ENCODE measurements around the gene MIEN1. TPM values are rescaled to one million over a fixed set of nuclear protein-coding genes. Genes with fewer than 3 reads are reported as not detected.

The MIEN1 gene
- total and polyA plus RNA-seq, 4 donors = 20.8 to 136 (median 58.3) TPM

GRCh38 chr17:39705786-39706348 is 24.5 kb downstream of the MIEN1 start:
- peaks cover 0 to 27% (median 16%) of the 10 kb centered on the region in 4 donors for H3K36me3 ChIP-seq (ENCODE audit: control insufficient read depth in 4 of 4, insufficient read depth in 4 of 4, low read length in 4 of 4)
- no peak overlapping the region for H3K4me3 ChIP-seq
- no peak for TF ChIP-seq CTCF (IDR thresholded peaks at IDR 0.05; ENCODE audit: control extremely low read depth, extremely low read depth)
- no peaks in the 10 kb centered on the region for H3K27me3 ChIP-seq (ENCODE audit: control insufficient read depth in 3 of 3, insufficient read depth in 3 of 3, low read length in 2 of 3)
- peak overlapping the region; percentile 52 to 85 for H3K27ac ChIP-seq (ENCODE audit: low read depth in 1 of 2, low read length in 1 of 2)
- ATAC-seq (ENCODE audit: insufficient read depth, low FRiP score) (peak; percentile 70), DNase-seq (peak; percentile 55 to 82 (median 67))
- H3K9me3 ChIP-seq (ENCODE audit: control insufficient read depth in 4 of 4, insufficient read depth in 3 of 4, low read length in 3 of 4) = no peaks in the 10 kb centered on the region
- WGBS, 2 donors = 65 to 86% methylated on average over 12 of the region's 12 CpGs
- peak overlapping the region in 1 of 2 donors; percentile 3 for H3K9ac ChIP-seq (ENCODE audit: insufficient read depth in 1 of 2, low read length in 2 of 2)
- peaks cover 3 to 47% (median 21%) of the 10 kb centered on the region in 5 donors for H3K4me1 ChIP-seq (ENCODE audit: control insufficient read depth in 5 of 5, insufficient read depth in 5 of 5, low read length in 5 of 5)

GRCh38 chr17:39704821-39705551 is 25.3 kb downstream of the MIEN1 start:
- no peaks in the 10 kb centered on the region for H3K27me3 ChIP-seq (ENCODE audit: control insufficient read depth in 3 of 3, insufficient read depth in 3 of 3, low read length in 2 of 3)
- DNase-seq (peak; percentile 26 to 51 (median 48)), ATAC-seq (ENCODE audit: insufficient read depth, low FRiP score) (no peak)
- peaks cover 0 to 22% (median 14%) of the 10 kb centered on the region in 4 donors for H3K36me3 ChIP-seq (ENCODE audit: control insufficient read depth in 4 of 4, insufficient read depth in 4 of 4, low read length in 4 of 4)
- peaks cover 3 to 47% (median 21%) of the 10 kb centered on the region in 5 donors for H3K4me1 ChIP-seq (ENCODE audit: control insufficient read depth in 5 of 5, insufficient read depth in 5 of 5, low read length in 5 of 5)
- peak overlapping the region in 1 of 2 donors; percentile 3 for H3K9ac ChIP-seq (ENCODE audit: insufficient read depth in 1 of 2, low read length in 2 of 2)
- WGBS, 2 donors = 57 to 73% methylated on average over 11 of the region's 11 CpGs
- no peaks in the 10 kb centered on the region for H3K9me3 ChIP-seq (ENCODE audit: control insufficient read depth in 4 of 4, insufficient read depth in 3 of 4, low read length in 3 of 4)
- peak overlapping the region; percentile 52 to 78 for H3K27ac ChIP-seq (ENCODE audit: low read depth in 1 of 2, low read length in 1 of 2)
- no peak for TF ChIP-seq CTCF (IDR thresholded peaks at IDR 0.05; ENCODE audit: control extremely low read depth, extremely low read depth)
- H3K4me3 ChIP-seq = no peak overlapping the region

GRCh38 chr17:39703913-39704312 is 26.4 kb downstream of the MIEN1 start:
- peak overlapping the region in 1 of 2 donors; percentile 23 for H3K27ac ChIP-seq (ENCODE audit: low read depth in 1 of 2, low read length in 1 of 2)
- 89% methylated on average over 5 of the region's 5 CpGs for WGBS, 2 donors
- H3K4me1 ChIP-seq (ENCODE audit: control insufficient read depth in 5 of 5, insufficient read depth in 5 of 5, low read length in 5 of 5) = peaks cover 3 to 47% (median 21%) of the 10 kb centered on the region in 5 donors
- no peak overlapping the region for H3K4me3 ChIP-seq
- no peaks in the 10 kb centered on the region for H3K27me3 ChIP-seq (ENCODE audit: control insufficient read depth in 3 of 3, insufficient read depth in 3 of 3, low read length in 2 of 3)
- H3K36me3 ChIP-seq (ENCODE audit: control insufficient read depth in 4 of 4, insufficient read depth in 4 of 4, low read length in 4 of 4) = peaks cover 0 to 11% (median 10%) of the 10 kb centered on the region in 4 donors
- DNase-seq = no peak
- ATAC-seq (ENCODE audit: insufficient read depth, low FRiP score) = no peak
- H3K9ac ChIP-seq (ENCODE audit: insufficient read depth in 1 of 2, low read length in 2 of 2) = no peak overlapping the region
- no peak for TF ChIP-seq CTCF (IDR thresholded peaks at IDR 0.05; ENCODE audit: control extremely low read depth, extremely low read depth)
- no peaks in the 10 kb centered on the region for H3K9me3 ChIP-seq (ENCODE audit: control insufficient read depth in 4 of 4, insufficient read depth in 3 of 4, low read length in 3 of 4)
